IPS DF 4.7 (cell line): Measurements from ENCODE around the gene THEMIS.
"Not testable (repeated sequence)": the region's sequence is repeated elsewhere in the genome, so short reads cannot be mapped to it uniquely, and the experiment has no call there.

Experiments used
- DNase-seq: peaks from one replicate; pipeline ENCODE4 v3.0.0-alpha.2; 2013; ENCODE audit warnings: low spot score; ENCODE audit errors: extremely low read depth

THEMIS gene, protein sequence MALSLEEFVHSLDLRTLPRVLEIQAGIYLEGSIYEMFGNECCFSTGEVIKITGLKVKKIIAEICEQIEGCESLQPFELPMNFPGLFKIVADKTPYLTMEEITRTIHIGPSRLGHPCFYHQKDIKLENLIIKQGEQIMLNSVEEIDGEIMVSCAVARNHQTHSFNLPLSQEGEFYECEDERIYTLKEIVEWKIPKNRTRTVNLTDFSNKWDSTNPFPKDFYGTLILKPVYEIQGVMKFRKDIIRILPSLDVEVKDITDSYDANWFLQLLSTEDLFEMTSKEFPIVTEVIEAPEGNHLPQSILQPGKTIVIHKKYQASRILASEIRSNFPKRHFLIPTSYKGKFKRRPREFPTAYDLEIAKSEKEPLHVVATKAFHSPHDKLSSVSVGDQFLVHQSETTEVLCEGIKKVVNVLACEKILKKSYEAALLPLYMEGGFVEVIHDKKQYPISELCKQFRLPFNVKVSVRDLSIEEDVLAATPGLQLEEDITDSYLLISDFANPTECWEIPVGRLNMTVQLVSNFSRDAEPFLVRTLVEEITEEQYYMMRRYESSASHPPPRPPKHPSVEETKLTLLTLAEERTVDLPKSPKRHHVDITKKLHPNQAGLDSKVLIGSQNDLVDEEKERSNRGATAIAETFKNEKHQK

DNA sequence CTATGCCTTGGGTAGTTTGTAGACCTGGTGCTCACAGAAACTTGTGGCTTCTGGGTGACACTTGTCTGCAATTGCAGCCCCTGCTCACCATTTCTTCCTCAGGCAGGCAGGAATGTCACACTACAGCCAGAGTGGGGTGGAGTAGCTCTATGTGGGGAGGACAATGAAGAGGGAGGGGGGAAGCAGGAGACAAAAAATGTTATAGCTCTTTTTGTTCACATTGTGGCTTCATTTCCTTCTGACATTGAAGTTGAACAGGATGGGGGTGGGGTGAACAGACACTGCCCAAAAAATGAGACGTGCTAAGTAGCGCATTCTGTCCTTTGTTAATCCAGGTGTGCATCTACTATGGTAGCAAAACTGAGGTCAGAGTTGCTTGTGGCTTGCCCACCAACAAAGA lies at the start of gene THEMIS:
Gene THEMIS, minus strand, starts transcription at position 124 of the 400 bp plus-strand sequence. CDS start 126 bp downstream, outside the sequence.
- no peak for DNase-seq

DNA sequence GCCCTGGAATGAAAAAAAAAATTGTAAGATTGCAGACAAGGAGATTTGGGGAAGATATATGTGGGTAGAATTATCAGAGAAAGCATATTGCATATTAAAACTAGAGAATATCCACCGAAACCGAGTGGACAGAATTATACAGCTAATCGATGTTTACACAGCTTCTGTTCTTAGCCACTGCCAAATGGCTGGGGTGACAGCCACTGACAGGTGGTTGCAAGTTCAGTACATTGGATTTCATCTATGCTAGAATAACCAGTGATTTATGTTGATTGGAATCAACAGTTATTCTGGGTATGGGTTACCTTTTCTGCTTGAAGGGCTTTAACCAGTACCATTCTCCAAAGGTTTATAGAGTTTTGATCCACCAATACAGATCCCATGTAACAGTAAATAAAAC lies 48.4 kb upstream of the THEMIS start:
- DNase-seq: no peak

DNA sequence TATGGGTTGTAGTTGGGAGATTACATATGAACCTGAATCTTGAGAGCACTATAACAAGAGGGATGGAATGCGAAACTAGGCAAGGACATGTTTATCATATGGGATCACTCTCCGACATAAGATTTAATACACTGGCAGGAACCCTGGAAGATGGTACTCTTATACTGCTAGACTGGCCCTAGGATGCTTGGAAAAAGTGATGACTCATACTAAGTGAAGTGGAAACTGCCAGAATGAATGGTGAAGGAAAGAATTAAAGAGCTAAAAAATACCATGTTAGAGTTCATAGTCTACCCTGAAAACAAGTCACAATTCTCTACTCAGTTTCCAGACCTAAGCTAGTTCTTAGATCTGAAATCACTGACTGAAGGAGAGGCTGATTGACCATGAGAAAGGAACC lies 45.5 kb upstream of the THEMIS start:
- DNase-seq: no peak

DNA sequence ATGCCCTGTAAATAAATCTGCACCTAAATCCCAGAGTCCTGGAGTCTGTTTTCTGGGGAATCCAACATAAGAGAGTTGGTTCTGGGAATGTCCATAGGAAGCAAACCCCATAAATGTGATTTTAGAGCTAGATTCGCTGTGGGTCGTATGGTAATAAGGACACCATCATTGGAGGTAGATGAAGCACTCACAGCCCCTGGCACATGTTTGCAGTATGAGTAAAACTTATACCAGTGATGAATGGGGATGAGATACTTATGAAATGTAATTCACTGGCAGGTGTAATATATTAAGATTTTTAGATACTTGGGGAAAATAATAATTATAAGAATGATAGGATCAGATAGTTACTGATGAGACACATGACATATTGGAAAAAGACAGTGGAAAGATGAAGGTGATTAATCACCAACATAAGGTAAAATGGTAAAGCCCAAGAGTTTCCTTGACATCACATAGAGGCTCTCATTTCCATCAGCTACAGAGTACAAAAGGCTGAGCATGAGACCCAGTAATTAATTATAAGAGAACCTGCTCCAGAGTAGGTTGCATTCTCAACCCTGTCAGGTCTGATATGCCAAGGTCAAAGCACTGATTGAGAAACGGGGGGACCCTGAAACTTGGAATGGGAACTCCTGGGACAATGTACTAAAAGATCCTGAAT lies 44.7 kb upstream of the THEMIS start:
- no peak for DNase-seq

DNA sequence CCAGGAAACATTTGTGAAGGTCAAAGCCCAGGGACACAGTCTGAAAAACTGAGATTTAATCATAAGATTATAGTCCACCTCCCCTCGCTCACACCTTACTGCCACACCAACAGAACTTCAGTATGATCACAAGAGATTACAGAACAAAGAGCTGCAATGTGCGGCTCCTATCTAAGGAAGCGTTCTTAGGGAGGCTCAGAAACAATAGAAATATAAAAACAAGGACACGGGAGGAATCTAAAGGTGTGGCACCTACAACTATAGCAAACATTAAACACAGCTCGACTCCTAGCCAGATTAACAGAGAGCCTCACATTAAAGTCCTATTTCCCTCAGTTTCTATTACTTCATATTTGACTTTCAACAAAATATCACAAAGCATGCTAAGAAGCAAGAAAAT lies 40.4 kb upstream of the THEMIS start:
- DNase-seq: no peak

DNA sequence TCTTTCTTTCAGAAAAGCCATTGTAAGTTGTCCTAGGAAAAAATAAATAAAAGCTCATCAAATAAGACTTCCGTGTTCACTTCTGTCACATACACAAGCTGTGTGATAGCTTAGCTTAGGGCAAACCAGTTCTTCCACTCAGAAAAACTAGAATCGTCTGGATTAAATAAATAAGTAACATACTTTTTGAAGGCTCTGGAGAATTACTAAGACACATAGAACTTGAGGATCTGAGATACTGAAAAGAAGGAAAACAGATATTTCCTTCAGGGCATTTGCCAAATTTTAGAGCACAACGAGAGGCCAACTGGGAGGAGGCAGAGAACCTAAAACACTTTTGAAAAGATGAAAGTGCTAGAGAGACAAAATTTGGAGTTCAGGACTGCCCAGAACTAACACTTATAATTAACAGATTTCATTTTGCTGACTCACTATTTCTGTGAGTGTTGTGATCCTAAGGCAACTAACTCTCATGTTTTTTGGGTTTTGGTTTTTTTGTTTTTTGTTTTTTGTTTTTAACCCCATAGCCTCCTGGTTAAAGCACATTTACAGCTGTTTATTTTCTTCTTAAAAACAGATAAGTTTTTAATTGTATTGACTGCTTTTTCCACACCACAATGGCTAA lies 38.7 kb upstream of the THEMIS start:
- DNase-seq: no peak

DNA sequence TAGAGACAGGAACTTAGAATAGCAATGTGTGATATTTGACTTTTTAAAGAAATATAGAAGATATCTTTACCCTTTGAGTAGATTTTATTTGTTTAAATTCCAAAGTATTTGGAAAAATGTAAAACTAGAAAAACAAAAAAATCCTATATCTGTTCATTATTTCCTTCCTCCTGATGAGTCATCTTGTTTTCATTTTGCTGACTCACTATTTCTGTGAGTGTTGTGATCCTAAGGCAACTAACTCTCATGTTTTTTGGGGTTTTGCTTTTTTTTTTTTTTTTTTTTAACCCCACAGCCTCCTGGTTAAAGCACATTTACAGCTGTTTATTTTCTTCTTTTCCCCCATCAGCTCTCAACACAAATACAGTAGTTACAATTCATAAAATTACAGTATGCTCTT lies 37.8 kb upstream of the THEMIS start:
- no peak for DNase-seq

DNA sequence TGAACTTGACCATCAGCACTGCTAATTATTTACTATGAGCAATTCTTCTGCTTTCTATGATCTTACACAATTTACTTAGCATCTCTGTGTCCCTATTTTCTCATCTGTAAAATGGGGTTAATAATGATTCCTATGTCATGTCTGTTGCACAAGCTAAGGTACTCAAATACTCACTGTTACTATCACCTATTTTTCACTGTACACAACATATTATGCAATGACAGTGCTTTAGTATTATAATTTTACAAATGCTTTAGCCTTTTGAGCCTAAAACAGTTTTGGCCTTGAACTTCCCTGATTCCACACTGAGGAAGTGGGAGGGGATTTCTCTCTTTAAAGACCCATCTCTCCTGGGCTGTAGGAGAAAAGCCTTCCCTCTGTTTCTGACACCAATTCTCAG lies 36.9 kb upstream of the THEMIS start:
- DNase-seq: no peak

DNA sequence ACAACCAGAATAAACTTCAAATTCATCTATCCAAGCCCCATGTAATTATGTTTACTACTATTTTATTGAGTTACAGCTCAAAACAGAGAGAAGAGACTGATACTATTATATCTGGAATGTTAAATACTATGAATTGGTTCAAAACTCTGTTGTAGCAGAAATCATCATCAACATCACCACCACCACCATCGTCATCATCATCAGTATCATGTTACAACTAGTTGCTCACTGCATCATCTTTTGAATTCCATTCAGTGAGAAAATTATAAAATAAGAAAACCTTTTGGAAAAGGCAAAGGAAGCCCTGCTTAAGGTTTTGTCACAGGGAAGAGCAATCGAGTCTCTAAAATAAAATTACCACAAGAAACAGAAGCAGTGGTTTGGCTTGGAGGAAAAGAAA lies 36.2 kb upstream of the THEMIS start:
- no peak for DNase-seq

DNA sequence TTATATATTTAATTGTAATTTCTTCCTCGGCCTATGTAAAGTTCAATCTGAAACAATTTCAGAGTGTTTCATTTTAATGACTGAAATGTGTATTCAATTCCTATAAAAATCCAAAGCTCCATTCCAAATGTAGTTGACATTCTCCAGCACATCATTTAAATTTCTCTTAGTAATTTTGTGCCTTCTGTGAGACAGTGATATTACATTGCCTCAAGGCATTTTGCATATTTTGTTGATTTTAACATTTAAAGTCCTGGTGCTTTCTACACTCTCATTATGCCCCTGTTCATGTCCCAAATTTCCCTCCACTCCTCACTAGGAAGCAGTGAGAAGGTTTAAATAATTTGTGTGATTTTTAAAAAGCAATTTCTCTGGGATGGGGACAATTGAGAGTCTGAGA lies 34.1 kb upstream of the THEMIS start:
- DNase-seq: no peak

DNA sequence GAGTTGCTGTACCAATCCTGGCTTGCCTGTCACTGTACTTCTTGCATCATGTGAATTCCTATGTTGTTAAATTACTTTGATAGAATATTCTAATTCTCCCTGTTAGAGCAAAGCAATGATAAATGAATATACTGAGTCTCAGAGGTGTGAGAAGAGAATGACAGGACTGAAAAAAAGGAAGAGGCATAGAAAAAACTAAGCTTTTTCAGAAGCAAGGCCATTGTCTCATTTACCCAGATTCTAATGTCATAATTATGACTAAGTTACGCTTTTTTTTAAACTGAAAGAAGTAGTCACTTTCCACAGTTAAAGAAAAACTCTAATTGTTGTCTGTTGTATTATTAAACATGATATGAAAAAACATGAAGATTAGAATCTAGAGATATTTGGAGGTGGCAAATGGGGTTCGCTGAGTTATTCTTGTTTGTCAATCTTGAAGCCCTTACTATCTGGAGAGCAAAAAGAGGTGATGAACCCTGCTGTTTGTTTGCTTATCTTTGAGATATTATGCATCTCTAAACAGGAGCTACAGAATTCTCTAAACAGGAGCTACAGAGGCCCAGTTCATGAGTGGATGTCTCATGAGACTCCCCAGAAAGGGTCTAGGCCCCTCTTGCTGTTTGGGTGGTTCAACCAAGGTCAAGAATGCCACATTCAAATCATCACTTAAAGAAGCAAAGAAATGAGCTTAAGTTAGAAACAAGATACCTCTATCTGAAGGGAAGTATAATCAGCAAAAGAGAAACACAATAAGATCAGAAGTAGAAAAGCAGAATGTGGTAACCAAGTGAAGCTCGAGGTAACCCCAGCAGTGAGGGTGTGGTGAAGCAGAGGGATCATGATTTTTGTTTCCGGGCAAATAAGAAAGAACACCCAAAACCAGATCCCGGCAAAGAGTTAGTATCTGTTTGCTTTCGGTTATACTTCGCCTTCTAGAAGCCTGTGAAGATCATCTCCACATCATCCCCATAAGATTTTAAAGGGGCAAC lies 33.3 kb upstream of the THEMIS start:
- DNase-seq: no peak

DNA sequence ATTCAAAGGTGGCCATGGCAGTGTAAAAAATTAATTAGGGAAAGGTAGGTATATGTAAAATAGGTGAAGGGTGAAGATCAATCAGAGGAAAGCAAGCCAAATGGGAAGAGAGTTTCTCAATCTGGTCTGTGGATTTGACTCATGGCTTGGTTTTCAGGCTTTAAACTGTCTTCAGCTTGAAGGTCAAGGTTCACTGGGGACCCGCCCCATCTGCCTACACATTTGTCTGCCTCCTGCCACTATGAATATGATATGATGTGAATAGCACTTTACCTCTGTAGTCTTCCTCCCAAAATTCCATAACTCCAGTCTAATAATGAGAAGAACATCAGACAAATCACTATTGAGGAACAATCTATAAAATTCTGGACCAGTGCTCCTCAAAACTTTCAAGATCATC lies 32.3 kb upstream of the THEMIS start:
- DNase-seq: no peak

DNA sequence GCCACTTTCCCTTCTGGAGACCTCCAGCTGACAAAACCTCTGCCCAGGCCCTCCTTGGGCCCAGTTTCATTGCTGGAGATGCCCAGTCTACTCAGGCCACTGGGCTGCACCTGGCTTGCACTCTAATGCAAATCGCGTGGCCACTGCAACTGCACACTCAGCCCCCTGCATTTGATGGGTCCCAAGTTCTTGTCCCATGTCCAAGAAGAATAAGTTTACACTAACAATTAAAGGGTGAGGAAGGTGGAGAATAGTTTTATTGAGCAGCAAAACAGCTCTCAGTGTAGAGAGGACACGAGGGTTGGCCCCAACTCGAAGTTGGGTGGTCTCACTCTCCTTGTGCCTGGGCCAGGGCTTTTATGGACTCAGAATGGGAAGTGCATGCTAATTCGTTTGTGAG lies 31.9 kb upstream of the THEMIS start:
- DNase-seq: no peak

DNA sequence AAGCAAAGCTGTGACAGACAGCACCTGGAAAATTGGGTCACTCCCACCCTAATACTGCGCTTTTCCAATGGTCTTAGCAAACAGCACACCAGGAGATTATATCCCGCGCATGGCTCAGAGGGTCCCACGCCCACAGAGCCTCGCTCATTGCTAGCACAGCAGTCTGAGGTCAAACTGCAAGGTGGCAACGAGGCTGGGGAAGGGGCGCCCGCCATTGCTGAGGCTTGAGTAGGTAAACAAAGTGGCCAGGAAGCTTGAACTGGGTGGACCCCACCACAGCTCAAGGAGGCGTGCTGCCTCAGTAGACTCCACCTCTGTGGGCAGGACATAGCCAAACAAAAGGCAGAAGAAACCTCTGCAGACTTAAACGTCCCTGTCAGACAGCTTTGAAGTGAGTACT lies 25.6 kb upstream of the THEMIS start:
- not testable (repeated sequence) for DNase-seq

DNA sequence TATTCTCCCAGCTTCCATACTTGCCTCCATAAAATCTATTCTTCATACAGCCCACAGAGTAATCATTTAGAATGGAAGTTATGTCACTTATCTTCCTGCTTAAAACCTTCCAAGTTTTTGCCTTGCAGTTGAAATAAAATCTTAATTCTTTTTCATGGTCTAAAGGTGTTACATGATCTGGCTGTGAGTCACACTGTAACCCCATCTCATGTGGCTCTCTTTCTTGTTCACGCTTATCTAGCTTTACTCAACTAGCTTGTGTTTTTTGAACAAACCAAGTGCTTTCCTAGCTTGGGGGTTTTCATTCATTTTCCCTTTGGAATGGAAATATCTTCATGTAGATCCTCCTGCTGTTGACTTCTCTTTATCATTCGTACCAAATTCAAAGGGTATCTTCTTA lies 23.6 kb upstream of the THEMIS start:
- DNase-seq: no peak

DNA sequence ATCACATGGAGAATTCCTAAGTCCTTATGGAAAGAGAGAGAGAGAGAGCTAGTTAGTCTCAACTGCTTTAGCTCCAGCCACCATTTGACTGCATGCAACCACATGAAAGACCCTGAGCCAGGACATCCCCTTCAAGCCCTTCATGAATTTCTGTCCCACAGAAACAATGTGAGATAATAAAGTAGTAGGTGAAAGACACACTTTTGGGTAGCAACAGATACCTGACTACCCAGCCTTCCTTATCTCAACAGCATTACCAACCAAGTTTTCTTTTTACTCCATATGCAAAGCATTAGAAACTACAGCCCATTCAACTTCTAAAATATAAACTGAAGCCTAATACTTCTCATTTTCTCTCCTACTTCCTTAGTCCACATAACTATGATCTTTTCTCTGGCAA lies 23.2 kb upstream of the THEMIS start:
- no peak for DNase-seq

DNA sequence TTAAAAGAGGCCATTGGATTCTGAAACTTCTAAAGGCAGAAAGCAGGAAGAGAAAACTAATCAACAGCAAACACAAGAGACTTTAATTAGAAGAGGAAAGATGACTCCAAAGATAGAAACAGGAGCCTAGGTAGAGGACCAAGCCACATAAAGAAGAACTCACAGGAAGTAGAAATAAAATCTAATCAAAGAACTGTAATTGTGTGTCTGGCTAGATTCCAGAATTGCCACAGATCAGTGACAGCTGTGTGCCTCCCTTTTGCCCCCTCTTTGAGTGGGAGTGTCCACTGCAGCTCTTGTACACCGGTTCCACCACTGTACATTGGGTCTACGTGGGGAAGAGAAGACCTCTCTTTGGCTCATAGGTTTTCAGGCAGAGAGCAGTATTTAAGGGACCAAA lies 22.3 kb upstream of the THEMIS start:
- no peak for DNase-seq

DNA sequence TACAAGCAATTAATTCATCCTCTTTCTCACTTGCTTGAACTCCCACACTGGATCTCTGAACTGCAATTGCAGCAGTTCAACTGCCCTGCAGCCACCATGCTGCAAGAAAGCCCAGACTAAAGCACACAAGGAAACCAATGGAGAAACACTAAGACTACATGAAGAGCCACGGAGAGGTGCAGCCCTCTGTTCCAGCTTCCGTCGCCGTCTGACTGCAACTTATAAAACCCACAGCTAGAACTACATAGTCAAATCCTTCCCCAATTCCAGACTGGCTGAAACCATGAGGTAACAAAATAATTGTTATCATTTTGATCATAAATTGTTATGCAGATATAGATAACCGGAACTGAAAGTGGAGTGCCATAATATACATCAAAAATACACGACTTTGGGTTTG lies 21.1 kb upstream of the THEMIS start:
- DNase-seq: no peak

DNA sequence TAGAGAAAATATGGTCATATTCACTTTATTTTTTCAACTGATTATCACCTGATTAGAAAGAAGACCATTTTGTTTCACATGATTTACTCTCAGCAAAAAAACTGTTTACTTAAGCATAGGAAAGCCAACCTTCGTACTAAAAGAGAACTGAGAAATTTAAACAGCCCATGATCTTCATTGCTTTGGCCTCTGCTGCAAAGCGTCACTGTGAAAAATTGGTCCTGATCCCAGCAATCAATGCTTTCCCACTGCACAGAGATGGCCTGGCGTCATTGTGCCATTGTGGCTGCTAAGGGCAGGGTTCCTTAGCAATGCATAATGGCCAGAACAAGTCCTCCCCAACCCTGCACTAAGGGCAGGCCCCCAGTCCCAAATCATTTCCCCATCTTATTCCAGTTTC lies 19.9 kb upstream of the THEMIS start:
- DNase-seq: no peak

DNA sequence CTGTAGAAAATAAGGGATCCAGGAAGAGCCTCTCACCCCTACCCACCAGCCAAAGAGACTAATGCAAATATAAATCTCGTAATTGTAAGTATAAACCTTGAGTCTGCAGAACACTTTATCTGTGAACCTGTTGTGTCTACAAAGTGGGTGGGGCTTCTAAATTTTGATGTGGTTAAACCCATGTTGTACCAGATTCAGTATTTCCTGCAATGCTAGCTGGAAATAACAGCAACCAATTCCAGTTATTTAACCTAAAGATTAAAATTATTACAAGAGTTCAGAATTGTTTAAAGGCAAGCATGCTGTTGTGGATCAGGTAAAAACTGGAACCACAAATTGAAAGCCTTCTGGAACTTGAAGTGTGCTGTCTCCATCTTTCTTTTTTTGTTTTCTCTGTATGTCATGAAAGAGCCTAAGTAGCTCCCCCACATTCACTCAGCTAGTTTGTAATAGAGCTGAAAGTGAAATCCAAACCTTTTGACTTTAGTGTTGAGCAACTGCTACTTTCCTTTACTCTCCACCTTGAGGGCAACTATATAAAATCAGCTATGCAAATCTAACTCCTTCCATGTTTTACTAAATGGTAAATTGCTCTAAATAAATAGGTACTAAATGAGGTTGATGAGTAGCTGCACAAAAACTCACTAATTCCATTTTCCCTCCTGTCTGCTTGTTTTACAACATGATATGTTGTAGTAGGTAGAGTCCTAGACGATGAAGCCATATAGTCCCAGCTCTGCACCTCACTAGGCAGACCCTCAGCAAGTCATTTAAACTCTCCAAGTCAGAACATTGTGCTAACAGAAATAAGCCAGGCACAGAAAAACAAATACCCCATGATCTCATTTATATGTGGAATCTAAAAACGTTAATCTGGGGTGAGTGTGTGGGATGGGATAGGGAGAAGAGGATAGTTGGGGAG lies 17.9 kb upstream of the THEMIS start:
- DNase-seq: no peak
